Activated CD4-positive, alpha-beta T cell treated with anti-CD3 and anti-CD28 coated beads, Interleukin-2, amount 10 ng/mL, durations not matched to agents 7 days and 5 days (primary cell): Measurements from ENCODE around the gene CRTC3. TPM values are rescaled to one million over a fixed set of nuclear protein-coding genes. Genes with fewer than 3 reads are reported as not detected.
A peak's percentile ranks its signal among the peaks of the same experiment; 100 is the strongest.
"Not testable (repeated sequence)": the region's sequence is repeated elsewhere in the genome, so short reads cannot be mapped to it uniquely, and the experiment has no call there.

ENCODE experiments used
- CTCF ChIA-PET: fragments of 350-600 bp; sonication (Branson Sonifier 250); formaldehyde crosslinking; loops from one replicate; lab custom pipeline; 2021; ENCODE audit warnings: antibody characterized with exemption; lab: Charles Lee
- POLR2A ChIA-PET: fragments of 350-600 bp; sonication (Branson Sonifier 250); formaldehyde crosslinking; loops from one replicate; lab custom pipeline; 2021; ENCODE audit warnings: antibody characterized with exemption; lab: Charles Lee
- DNase-seq: peaks from one replicate; pipeline ENCODE4 v3.0.0-alpha.2; 2020
- H3K27ac Mint-ChIP-seq: one replicate; pipeline ENCODE4 v1.8.0; 2021; ENCODE audit warnings: mild to moderate bottlenecking, moderate library complexity, mixed read lengths
- H3K27me3 Mint-ChIP-seq: one replicate; pipeline ENCODE4 v1.8.0; 2021; ENCODE audit warnings: mixed read lengths
- H3K36me3 Mint-ChIP-seq: one replicate; pipeline ENCODE4 v1.8.0; 2021; ENCODE audit warnings: low read depth, mixed read lengths
- H3K4me1 Mint-ChIP-seq: one replicate; pipeline ENCODE4 v1.8.0; 2021; ENCODE audit warnings: mixed read lengths
- H3K4me3 Mint-ChIP-seq: one replicate; pipeline ENCODE4 v1.8.0; 2021; ENCODE audit warnings: mild to moderate bottlenecking, moderate library complexity, mixed read lengths
- H3K9me3 Mint-ChIP-seq: one replicate; pipeline ENCODE4 v1.8.0; 2021; ENCODE audit warnings: mixed read lengths
- total RNA-seq, 2 experiments: library from RNA; stranded (reverse); gene quantifications; one replicate each; pipeline ENCODE4 v1.2.3, GENCODE V29; 2021

Gene CRTC3
- total RNA-seq, 2 experiments from 2014 or later = 85.1 to 90.7 TPM

DNA sequence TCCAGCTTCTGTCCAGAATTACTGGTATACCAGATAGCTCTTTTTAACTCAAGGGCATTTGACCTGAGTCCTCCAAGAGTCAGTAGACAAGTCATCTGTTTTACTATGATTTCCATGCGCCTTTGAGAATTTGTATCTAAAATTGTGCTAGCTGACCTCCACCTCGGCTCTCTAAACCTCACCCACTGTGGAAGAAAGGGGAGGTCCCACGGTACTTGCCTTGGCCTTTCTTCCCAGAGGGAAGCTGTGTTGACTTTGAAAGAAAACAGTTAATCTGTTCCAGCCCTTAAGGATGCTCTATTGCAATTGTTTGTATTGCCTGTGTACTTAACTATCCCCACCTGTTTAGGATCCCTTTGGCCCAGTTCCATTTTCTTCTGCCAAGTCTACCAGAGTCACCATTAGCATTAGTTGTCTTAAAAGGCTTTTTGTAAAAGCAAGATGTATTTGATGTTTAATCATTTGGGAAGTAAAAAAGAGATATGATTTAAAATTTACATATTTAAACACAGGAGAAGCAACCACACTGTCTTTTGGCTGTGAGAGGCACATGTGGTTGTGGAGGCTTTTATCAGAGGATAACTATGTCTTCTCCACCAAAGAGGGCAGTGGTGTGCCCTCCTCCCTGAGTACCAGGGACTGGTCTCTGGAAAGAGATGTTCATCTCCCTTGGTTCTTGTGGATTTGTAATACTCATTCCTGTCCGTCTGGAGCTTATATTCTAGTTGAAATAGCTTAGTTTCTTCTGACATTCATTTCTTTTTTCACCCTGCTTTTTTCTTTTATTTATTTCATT is 88.8 kb downstream of the CRTC3 start:
- no peak for DNase-seq
- peaks cover 49% of the 10 kb centered on the region for H3K4me1 Mint-ChIP-seq
- H3K4me3 Mint-ChIP-seq = no peak overlapping the region
- H3K36me3 Mint-ChIP-seq = peaks cover 61% of the 10 kb centered on the region
- H3K27ac Mint-ChIP-seq = peak overlapping the region; percentile 77
- no peaks in the 10 kb centered on the region for H3K9me3 Mint-ChIP-seq
- H3K27me3 Mint-ChIP-seq = no peaks in the 10 kb centered on the region
- ChIA-PET CTCF (interaction anchor here (0.6 to 2.4 kb wide), 7 partner anchors 13 to 1135 kb away, joined by 3 to 9 read pairs (median 4); partner anchors contain the start of gene HDDC3), POLR2A (interaction anchor here (0.6 kb wide), 1 partner anchor 1044 kb away, joined by 3 read pairs; no protein-coding TSS in a partner anchor)

DNA sequence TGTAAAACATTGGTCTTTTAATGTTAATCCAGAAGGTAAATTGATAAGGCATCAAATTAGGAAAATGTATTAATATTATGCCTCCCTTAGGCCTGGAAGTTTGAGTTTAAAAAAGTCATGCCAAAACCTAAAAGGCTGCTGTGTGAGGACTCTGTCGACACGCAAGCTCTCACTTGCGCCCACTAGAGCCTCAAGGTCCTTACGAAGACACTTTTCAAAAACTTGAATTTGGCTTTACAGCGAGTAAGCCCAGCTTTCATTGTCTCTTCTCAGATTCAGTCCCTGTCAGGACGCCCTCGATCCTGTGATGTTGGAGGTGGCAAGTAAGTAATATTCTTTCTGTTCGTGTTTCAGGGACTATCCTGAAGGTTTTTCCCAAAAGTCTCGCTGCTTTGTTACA is 89.7 kb downstream of the CRTC3 start:
- CTCF ChIA-PET = interaction anchor here (0.6 to 2.4 kb wide), 8 partner anchors 13 to 313 kb away, joined by 3 to 9 read pairs (median 4); partner anchors contain the start of gene HDDC3
- H3K4me1 Mint-ChIP-seq = peaks cover 40% of the 10 kb centered on the region
- H3K4me3 Mint-ChIP-seq = peak overlapping the region; percentile 59
- DNase-seq = peak; percentile 28
- H3K27me3 Mint-ChIP-seq = no peaks in the 10 kb centered on the region
- peak overlapping the region; percentile 89 for H3K27ac Mint-ChIP-seq
- POLR2A ChIA-PET = interaction anchor here (0.5 kb wide), 1 partner anchor 251 kb away, joined by 7 read pairs; no protein-coding TSS in a partner anchor
- H3K9me3 Mint-ChIP-seq = no peaks in the 10 kb centered on the region
- peaks cover 56% of the 10 kb centered on the region for H3K36me3 Mint-ChIP-seq

GRCh38 chr15:90619939-90620338 is 90.2 kb downstream of the CRTC3 start:
- POLR2A ChIA-PET = interaction anchor here (0.5 kb wide), 1 partner anchor 250 kb away, joined by 7 read pairs; no protein-coding TSS in a partner anchor
- H3K36me3 Mint-ChIP-seq = peaks cover 56% of the 10 kb centered on the region

GRCh38 chr15:90620379-90621067 is 90.8 kb downstream of the CRTC3 start:
- CTCF ChIA-PET = interaction anchor here (0.7 to 2.4 kb wide), 7 partner anchors 16 to 312 kb away, joined by 3 to 9 read pairs (median 6); partner anchors contain the start of gene HDDC3
- Mint-ChIP-seq H3K36me3 (peaks cover 54% of the 10 kb centered on the region), H3K4me3 (peak overlapping the region; percentile 37), H3K27me3 (no peaks in the 10 kb centered on the region), H3K27ac (peak overlapping the region; percentile 89), H3K9me3 (no peaks in the 10 kb centered on the region), H3K4me1 (peaks cover 35% of the 10 kb centered on the region)
- POLR2A ChIA-PET = no interaction called here
- peak; percentile 44 for DNase-seq

More at GRCh38 chr15:90619939-90620338, 90.2 kb downstream of the CRTC3 start:
- DNase-seq = peak; percentile 25
- peak overlapping the region; percentile 89 for H3K27ac Mint-ChIP-seq
- H3K9me3 Mint-ChIP-seq = no peaks in the 10 kb centered on the region
- peak overlapping the region; percentile 59 for H3K4me3 Mint-ChIP-seq
- H3K27me3 Mint-ChIP-seq = no peaks in the 10 kb centered on the region
- CTCF ChIA-PET = interaction anchor here (1.1 to 2.4 kb wide), 6 partner anchors 12 to 312 kb away, joined by 3 to 9 read pairs (median 5); partner anchors contain the start of gene HDDC3
- peaks cover 36% of the 10 kb centered on the region for H3K4me1 Mint-ChIP-seq

DNA sequence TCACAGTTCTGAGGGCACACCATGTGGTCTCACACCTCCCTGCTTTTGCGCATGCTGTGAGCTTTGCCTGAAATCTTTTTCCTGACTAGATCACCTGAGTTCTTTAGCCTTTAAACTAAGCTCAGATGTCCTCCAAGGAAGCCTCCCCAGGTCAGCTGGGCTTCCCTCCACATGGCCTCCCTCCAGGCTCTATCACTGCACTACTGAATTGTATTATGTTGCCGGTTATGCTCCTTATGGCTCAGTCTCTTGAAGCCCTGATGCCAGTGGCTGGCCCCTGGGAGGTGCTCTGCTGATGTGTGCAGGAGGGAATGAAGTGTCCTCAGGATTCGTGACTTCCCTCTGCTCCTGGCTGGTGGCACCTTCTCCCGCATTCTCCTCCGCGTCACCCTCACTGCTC is 94.1 kb downstream of the CRTC3 start:
- Mint-ChIP-seq H3K9me3 (no peaks in the 10 kb centered on the region), H3K4me3 (no peak overlapping the region), H3K36me3 (peaks cover 41% of the 10 kb centered on the region), H3K27me3 (no peaks in the 10 kb centered on the region), H3K4me1 (peaks cover 21% of the 10 kb centered on the region), H3K27ac (no peak overlapping the region)
- ChIA-PET POLR2A (no interaction called here), CTCF (no interaction called here)
- DNase-seq = no peak

- CTCF ChIA-PET = no interaction called here
- Mint-ChIP-seq H3K36me3 (peaks cover 44% of the 10 kb centered on the region), H3K4me1 (peaks cover 16% of the 10 kb centered on the region), H3K9me3 (no peaks in the 10 kb centered on the region), H3K27ac (no peak overlapping the region), H3K4me3 (no peak overlapping the region), H3K27me3 (no peaks in the 10 kb centered on the region)
- POLR2A ChIA-PET = no interaction called here
- no peak for DNase-seq
These were observed 94.7 kb downstream of the CRTC3 start for GRCh38 chr15:90624278-90624981.

- Mint-ChIP-seq H3K4me3 (no peak overlapping the region), H3K27ac (peak overlapping the region; percentile 68), H3K9me3 (no peaks in the 10 kb centered on the region), H3K27me3 (no peaks in the 10 kb centered on the region), H3K36me3 (peaks cover 43% of the 10 kb centered on the region), H3K4me1 (peaks cover 10% of the 10 kb centered on the region)
- no peak for DNase-seq
- ChIA-PET CTCF (no interaction called here), POLR2A (no interaction called here)
These were observed 95.3 kb downstream of the CRTC3 start for GRCh38 chr15:90625037-90625436.

DNA sequence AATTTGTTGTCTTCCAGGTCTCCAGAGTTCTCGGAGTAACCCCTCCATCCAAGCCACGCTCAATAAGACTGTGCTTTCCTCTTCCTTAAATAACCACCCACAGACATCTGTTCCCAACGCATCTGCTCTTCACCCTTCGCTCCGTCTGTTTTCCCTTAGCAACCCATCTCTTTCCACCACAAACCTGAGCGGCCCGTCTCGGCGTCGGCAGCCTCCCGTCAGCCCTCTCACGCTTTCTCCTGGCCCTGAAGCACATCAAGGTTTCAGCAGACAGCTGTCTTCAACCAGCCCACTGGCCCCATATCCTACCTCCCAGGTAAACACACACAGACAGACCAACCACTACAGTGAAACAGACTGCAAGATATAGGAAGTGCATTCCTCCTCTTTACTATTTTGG is 99.5 kb downstream of the CRTC3 start:
- Mint-ChIP-seq H3K27me3 (no peaks in the 10 kb centered on the region), H3K27ac (peak overlapping the region; percentile 58), H3K4me3 (no peak overlapping the region), H3K36me3 (peaks cover 58% of the 10 kb centered on the region), H3K4me1 (peaks cover 2% of the 10 kb centered on the region), H3K9me3 (no peaks in the 10 kb centered on the region)
- CTCF ChIA-PET = interaction anchor here (0.6 to 1.5 kb wide), 2 partner anchors 27 to 278 kb away, joined by 3 to 4 read pairs; no protein-coding TSS in a partner anchor
- POLR2A ChIA-PET = no interaction called here
- no peak for DNase-seq

DNA sequence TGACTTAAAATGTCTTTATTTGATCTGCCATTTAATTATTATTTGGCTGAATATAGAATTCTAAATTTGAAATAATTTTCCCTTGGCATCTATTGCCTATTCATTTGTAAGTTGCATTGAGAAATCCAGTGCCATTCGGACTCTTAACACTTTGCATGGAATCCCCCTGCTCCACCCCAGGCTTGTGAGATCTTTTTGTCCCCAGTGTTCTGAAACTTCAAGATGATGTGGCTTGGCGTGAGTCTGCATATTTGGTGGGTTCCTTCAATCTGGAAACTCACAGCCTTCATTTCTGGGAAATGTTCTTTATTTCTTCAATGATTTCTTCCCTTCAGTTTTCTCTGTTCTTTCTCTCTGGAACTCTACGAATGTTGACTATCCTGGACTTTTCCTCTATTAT is 103.6 kb downstream of the CRTC3 start:
- Mint-ChIP-seq H3K4me1 (peaks cover 6% of the 10 kb centered on the region), H3K36me3 (peaks cover 62% of the 10 kb centered on the region), H3K4me3 (no peak overlapping the region), H3K9me3 (peaks cover 2% of the 10 kb centered on the region), H3K27ac (peak overlapping the region; percentile 16), H3K27me3 (no peaks in the 10 kb centered on the region)
- ChIA-PET POLR2A (no interaction called here), CTCF (interaction anchor here (1.6 kb wide), 1 partner anchor 35 kb away, joined by 3 read pairs; no protein-coding TSS in a partner anchor)
- DNase-seq = no peak

DNA sequence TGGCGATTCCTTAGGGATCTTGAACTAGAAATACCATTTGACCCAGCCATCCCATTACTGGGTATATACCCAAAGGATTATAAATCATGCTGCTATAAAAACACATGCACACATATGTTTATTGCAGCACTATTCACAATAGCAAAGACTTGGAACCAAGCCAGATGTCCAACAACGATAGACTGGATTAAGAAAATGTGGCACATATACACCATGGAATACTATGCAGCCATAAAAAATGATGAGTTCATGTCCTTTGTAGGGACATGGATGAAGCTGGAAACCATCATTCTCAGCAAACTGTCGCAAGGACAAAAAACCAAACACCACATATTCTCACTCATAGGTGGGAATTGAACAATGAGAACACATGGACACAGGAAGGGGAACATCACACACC is 107.3 kb downstream of the CRTC3 start:
- DNase-seq, H3K27ac Mint-ChIP-seq, CTCF ChIA-PET, H3K27me3 Mint-ChIP-seq, H3K9me3 Mint-ChIP-seq, H3K4me1 Mint-ChIP-seq, H3K4me3 Mint-ChIP-seq, POLR2A ChIA-PET: not testable (repeated sequence)
- H3K36me3 Mint-ChIP-seq = peaks cover 56% of the 10 kb centered on the region

GRCh38 chr15:90637693-90638092 is 108.0 kb downstream of the CRTC3 start:
- H3K4me1 Mint-ChIP-seq = peaks cover 6% of the 10 kb centered on the region
- POLR2A ChIA-PET = no interaction called here
- no peak overlapping the region for H3K27ac Mint-ChIP-seq
- CTCF ChIA-PET = interaction anchor here (1.3 kb wide), 1 partner anchor 10 kb away, joined by 4 read pairs; no protein-coding TSS in a partner anchor
- peaks cover 2% of the 10 kb centered on the region for H3K9me3 Mint-ChIP-seq
- peaks cover 61% of the 10 kb centered on the region for H3K36me3 Mint-ChIP-seq
- H3K4me3 Mint-ChIP-seq = no peak overlapping the region
- DNase-seq = no peak
- H3K27me3 Mint-ChIP-seq = no peaks in the 10 kb centered on the region

GRCh38 chr15:90638201-90638691 is 108.5 kb downstream of the CRTC3 start:
- H3K36me3 Mint-ChIP-seq = peaks cover 61% of the 10 kb centered on the region
- H3K4me1 Mint-ChIP-seq = peaks cover 6% of the 10 kb centered on the region

More at GRCh38 chr15:90638201-90638691, 108.5 kb downstream of the CRTC3 start:
- no peak for DNase-seq
- Mint-ChIP-seq H3K27me3 (no peaks in the 10 kb centered on the region), H3K4me3 (no peak overlapping the region), H3K27ac (no peak overlapping the region), H3K9me3 (peaks cover 2% of the 10 kb centered on the region)
- ChIA-PET CTCF (interaction anchor here (0.5 to 1.3 kb wide), 4 partner anchors 10 to 230 kb away, joined by 3 to 4 read pairs (median 4); no protein-coding TSS in a partner anchor), POLR2A (no interaction called here)
